ENCODE measurements around the gene FGF5.
"Not testable (repeated sequence)": the region's sequence is repeated elsewhere in the genome, so short reads cannot be mapped to it uniquely, and the experiment has no call there.

Gene FGF5

GRCh38 chr4:80311130-80311529, 44.7 kb downstream of the FGF5 start:
- no peaks in the 10 kb centered on the region for H3K27me3 ChIP-seq
- H3K4me1 ChIP-seq = no peaks in the 10 kb centered on the region
- intact Hi-C loops (cut with DNase I; ENCODE audit: low total_unique reads) = no loop called here

GRCh38 chr4:80312124-80312523, 45.7 kb downstream of the FGF5 start:
- no peak for DNase-seq
- H3K36me3 ChIP-seq = no peaks in the 10 kb centered on the region
- intact Hi-C loops (cut with DNase I; ENCODE audit: low total_unique reads) = no loop called here
- H3K27ac ChIP-seq = no peak overlapping the region
- TF ChIP-seq, protein P1, sequence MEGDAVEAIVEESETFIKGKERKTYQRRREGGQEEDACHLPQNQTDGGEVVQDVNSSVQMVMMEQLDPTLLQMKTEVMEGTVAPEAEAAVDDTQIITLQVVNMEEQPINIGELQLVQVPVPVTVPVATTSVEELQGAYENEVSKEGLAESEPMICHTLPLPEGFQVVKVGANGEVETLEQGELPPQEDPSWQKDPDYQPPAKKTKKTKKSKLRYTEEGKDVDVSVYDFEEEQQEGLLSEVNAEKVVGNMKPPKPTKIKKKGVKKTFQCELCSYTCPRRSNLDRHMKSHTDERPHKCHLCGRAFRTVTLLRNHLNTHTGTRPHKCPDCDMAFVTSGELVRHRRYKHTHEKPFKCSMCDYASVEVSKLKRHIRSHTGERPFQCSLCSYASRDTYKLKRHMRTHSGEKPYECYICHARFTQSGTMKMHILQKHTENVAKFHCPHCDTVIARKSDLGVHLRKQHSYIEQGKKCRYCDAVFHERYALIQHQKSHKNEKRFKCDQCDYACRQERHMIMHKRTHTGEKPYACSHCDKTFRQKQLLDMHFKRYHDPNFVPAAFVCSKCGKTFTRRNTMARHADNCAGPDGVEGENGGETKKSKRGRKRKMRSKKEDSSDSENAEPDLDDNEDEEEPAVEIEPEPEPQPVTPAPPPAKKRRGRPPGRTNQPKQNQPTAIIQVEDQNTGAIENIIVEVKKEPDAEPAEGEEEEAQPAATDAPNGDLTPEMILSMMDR (IDR thresholded peaks at IDR 0.05) = no peak
- H3K9me3 ChIP-seq = no peaks in the 10 kb centered on the region
- no peak overlapping the region for H3K4me3 ChIP-seq
- no peaks in the 10 kb centered on the region for H3K4me1 ChIP-seq
- H3K27me3 ChIP-seq = no peaks in the 10 kb centered on the region

More at GRCh38 chr4:80311130-80311529, 44.7 kb downstream of the FGF5 start:
- Histone ChIP-seq H3K27ac (no peak overlapping the region), H3K9me3 (no peaks in the 10 kb centered on the region), H3K4me3 (no peak overlapping the region), H3K36me3 (no peaks in the 10 kb centered on the region)
- no peak for DNase-seq
- TF ChIP-seq, protein P1 (IDR thresholded peaks at IDR 0.05) = no peak

- no peaks in the 10 kb centered on the region for H3K27me3 ChIP-seq
- no peak for DNase-seq
Observed at GRCh38 chr4:80313627-80314026, 47.2 kb downstream of the FGF5 start.

DNA sequence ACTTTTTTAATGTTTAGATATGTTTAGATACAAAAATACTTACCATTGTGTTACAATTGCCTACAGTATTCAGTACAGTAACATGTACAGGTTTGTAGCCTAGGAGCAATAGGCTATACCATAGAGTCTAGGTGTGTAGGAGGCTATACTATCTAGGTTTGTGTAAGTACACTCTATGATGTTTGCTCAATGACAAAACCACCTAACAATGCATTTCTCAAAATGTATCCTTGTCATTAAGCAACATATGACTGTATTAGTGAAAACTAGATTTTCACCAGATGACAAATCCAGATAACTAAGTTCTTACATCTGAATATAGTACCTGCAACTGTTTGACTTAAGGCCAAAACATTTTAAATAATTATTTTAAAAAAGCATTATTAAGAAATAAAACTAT, 49.4 kb downstream of the FGF5 start:
- DNase-seq; H3K27ac ChIP-seq; H3K4me3 ChIP-seq; intact Hi-C loops (cut with DNase I; ENCODE audit: low total_unique reads); H3K36me3 ChIP-seq; H3K4me1 ChIP-seq; H3K9me3 ChIP-seq; H3K27me3 ChIP-seq: not testable (repeated sequence)

More at GRCh38 chr4:80313627-80314026, 47.2 kb downstream of the FGF5 start:
- intact Hi-C loops (cut with DNase I; ENCODE audit: low total_unique reads) = no loop called here
- Histone ChIP-seq H3K4me1 (no peaks in the 10 kb centered on the region), H3K4me3 (no peak overlapping the region), H3K36me3 (no peaks in the 10 kb centered on the region), H3K27ac (no peak overlapping the region), H3K9me3 (no peaks in the 10 kb centered on the region)
- TF ChIP-seq, protein P1 (IDR thresholded peaks at IDR 0.05) = no peak

DNA sequence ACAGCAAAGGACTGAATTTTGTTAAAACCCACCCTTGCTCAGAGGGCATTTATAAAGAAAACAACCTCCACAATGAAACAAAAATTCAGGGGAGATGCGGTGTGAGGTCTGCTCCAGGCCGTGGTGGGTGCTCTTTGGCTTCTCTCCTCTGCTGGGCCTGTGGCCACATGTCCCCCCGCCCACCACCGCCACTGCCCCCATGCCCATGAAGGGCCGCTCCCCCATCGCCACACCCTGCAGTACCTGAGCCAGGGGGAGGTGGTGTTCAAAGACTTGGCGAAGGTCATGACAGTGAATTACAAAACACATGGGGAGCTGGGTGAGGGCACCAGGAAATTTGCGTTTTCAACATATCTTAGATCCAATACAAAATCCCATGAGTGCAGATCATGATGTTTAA, 54.9 kb downstream of the FGF5 start:
- Histone ChIP-seq H3K27ac (no peak overlapping the region), H3K4me3 (no peak overlapping the region), H3K27me3 (peaks cover 0 to 7% of the 10 kb centered on the region in 2 donors), H3K9me3 (no peaks in the 10 kb centered on the region), H3K4me1 (peaks cover 0 to 3% (median 0%) of the 10 kb centered on the region in 4 donors), H3K36me3 (no peaks in the 10 kb centered on the region)
- TF ChIP-seq, protein P1 (IDR thresholded peaks at IDR 0.05) = no peak
- DNase-seq = no peak
- intact Hi-C loops (cut with DNase I; ENCODE audit: low total_unique reads) = no loop called here

- Histone ChIP-seq H3K4me1 (peaks cover 0 to 3% (median 0%) of the 10 kb centered on the region in 4 donors), H3K27me3 (peaks cover 0 to 7% of the 10 kb centered on the region in 2 donors), H3K36me3 (no peaks in the 10 kb centered on the region), H3K9me3 (no peaks in the 10 kb centered on the region), H3K4me3 (no peak overlapping the region), H3K27ac (no peak overlapping the region)
- DNase-seq = no peak
- intact Hi-C loops (cut with DNase I; ENCODE audit: low total_unique reads) = no loop called here
- TF ChIP-seq, protein P1 (IDR thresholded peaks at IDR 0.05) = no peak
Observed at GRCh38 chr4:80321776-80322175, 55.3 kb downstream of the FGF5 start.

Data from tibial artery (tissue), 4 donors.